HFF-Myc (cell line): ENCODE results near the gene STK32A.
"Not testable (repeated sequence)": the region's sequence is repeated elsewhere in the genome, so short reads cannot be mapped to it uniquely, and the experiment has no call there.

ENCODE experiments used
- DNase-seq: peaks from one replicate; pipeline ENCODE4 v3.0.0-alpha.2; 2011; ENCODE audit warnings: low read depth; ENCODE audit errors: extremely low read depth
- H3K4me3 ChIP-seq: replicated peaks from 2 replicates; pipeline ENCODE4 v1.5.1; 2011; ENCODE audit warnings: low read depth, mild to moderate bottlenecking, control low read depth, low read length
- CTCF ChIP-seq: IDR thresholded peaks from 2 replicates; pipeline ENCODE4 v1.5.1; 2012; ENCODE audit warnings: mild to moderate bottlenecking, low read depth, low read length, control low read depth; ENCODE audit errors: missing control alignments

Gene STK32A

GRCh38 chr5:147359581-147359980 lies 124.8 kb downstream of the STK32A start:
- no peak for DNase-seq
- TF ChIP-seq CTCF = no peak
- no peak overlapping the region for H3K4me3 ChIP-seq

GRCh38 chr5:147360816-147361215 lies 126.0 kb downstream of the STK32A start:
- DNase-seq = no peak
- no peak for TF ChIP-seq CTCF
- no peak overlapping the region for H3K4me3 ChIP-seq

- no peak overlapping the region for H3K4me3 ChIP-seq
- DNase-seq = no peak
- TF ChIP-seq CTCF = no peak
Observed at GRCh38 chr5:147361441-147362175, 126.8 kb downstream of the STK32A start.

- DNase-seq, H3K4me3 ChIP-seq: not testable (repeated sequence)
Observed at GRCh38 chr5:147367381-147367780, 132.6 kb downstream of the STK32A start.

- TF ChIP-seq CTCF = peak; percentile 19
- DNase-seq = no peak
- H3K4me3 ChIP-seq = no peak overlapping the region
Observed at GRCh38 chr5:147369742-147370374, 135.0 kb downstream of the STK32A start.

- no peak overlapping the region for H3K4me3 ChIP-seq
- no peak for DNase-seq
- TF ChIP-seq CTCF = no peak
Observed at GRCh38 chr5:147371290-147371689, 136.5 kb downstream of the STK32A start.

GRCh38 chr5:147372191-147372590 lies 137.4 kb downstream of the STK32A start:
- TF ChIP-seq CTCF = no peak
- no peak for DNase-seq
- no peak overlapping the region for H3K4me3 ChIP-seq
